Stimulated activated CD8-positive, alpha-beta memory T cell treated with anti-CD3 and anti-CD28 coated beads, Interleukin-7, amount 100 ng/mL, for 1 hour (primary cell): ENCODE results near the gene PRPF18.

Experiments
- DNase-seq, 2 donors: peaks; one replicate each; pipeline ENCODE4 v3.0.0-alpha.2; 2020; ENCODE audit warnings: low read depth in 2 of 2

PRPF18 gene

DNA sequence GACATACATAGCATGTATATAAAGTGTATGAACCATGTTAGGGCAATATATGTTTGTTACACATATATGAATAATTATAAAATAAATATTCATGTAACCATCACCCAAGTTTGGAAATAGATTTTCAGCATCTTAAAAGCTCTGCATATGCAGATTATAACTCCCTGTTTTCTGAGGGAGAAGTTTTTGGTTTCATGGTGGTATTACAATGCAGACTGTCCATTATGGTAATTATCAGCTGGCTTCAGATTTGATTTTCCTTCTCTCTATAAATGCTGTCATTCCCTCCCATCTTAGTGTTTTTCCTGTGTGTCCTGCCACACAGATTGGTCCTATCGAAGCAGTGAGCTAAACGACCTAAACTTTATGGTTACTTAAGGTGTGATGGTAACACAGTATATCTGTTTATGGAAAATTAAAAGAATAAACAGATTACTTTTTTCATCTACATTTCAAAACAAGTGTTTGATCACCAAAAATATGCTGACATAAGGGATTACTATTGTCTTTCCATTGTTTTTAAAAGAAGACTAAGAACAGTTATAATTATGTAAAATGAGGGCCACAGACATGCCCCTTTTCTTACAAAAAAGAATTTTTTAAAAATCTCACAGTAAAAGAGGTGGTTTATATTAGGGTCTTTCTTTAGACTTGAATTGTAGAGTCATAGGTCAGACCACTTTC, 17.7 kb downstream of the PRPF18 start:
- no peak for DNase-seq

GRCh38 chr10:13608246-13608853, 21.6 kb downstream of the PRPF18 start:
- no peak for DNase-seq

GRCh38 chr10:13612654-13613373, 26.0 kb downstream of the PRPF18 start:
- DNase-seq = no peak

- no peak for DNase-seq
These were observed 26.8 kb downstream of the PRPF18 start for GRCh38 chr10:13613519-13613918.

DNA sequence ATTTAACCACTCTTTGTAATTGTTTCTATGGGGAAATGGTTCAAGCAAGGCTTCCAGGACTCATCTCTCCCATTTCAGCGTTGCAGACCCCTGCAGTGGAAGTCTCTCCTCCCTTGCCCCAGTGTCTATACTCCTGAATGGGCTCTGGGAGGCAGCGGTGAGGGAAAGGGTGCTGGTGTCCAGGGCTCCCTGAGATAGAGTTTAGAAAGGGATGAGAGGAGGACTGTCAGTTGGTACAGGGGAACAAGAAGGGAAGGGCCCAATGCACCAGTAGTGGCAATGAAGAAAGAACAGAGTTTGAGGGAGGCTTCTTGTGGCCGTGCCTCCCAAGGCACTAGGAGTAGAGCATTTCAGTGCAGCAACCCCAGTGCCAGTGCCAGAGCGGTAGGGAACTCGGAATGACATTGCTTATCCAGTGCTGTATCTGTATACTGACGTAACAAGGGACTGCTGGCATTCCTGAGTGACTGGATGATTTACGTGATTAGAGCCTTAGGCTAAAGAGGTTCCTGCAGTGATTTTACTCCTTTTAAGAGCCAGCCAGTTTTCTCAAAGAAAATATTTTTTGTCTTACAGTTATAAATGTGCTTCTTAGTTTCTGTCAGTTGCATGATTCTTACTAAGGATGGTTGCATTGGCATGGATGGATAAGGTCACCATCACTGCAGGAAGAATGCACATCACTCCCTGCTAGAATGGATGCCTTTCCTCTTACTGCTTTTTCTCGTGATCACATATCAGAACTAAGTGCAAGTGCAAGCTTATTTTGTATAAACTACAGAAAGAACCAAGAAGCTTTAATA, 28.0 kb downstream of the PRPF18 start:
- no peak for DNase-seq

DNA sequence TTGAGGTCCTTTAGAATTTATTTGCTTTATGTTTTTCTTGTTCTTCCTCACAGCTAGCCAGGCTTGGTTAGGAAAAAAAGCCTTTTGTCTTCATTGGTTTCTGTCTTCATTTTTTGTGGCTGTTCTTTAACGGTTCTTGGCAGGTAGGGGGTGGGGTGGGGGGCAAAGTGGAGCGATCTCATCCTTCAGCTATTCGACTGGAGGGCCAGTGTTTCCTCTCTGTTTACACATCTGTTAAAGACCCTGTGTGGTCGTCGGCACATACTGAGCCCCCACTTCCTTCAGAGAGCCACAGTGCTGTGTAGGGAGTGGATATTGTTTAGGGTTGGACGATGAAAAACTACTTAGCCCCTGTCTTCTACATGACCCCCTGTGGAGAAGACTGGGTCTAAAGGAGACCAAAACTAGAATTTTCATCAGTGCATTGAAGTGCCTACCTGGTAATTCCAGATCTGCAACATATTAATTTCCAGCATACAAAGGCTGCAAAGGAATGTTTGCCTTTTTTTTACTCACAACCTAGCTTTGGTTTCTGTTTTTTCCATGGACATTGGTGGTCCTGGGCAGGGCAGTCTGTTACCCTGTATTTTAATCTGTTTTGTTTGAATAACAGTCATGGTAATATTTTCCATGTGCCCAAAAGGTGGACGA, 29.0 kb downstream of the PRPF18 start:
- no peak for DNase-seq

DNA sequence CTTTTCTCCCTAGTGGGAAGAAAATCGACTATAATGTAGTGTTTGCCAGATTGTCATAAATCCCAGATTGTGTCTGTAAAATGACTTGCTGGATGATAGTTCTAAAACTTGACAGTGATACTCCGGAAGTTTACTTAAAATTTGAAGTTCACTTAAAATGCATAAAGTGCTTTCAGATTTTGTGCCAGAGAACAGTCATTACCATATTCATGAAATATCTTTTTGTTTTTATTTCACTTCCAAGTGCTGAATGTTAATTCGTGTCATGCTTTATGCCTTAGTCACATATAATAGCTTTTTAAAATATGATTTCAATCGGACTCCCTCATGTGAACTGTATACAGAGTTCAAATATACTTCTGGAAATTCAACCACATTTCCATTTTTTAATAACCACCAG, 30.4 kb downstream of the PRPF18 start:
- no peak for DNase-seq

DNA sequence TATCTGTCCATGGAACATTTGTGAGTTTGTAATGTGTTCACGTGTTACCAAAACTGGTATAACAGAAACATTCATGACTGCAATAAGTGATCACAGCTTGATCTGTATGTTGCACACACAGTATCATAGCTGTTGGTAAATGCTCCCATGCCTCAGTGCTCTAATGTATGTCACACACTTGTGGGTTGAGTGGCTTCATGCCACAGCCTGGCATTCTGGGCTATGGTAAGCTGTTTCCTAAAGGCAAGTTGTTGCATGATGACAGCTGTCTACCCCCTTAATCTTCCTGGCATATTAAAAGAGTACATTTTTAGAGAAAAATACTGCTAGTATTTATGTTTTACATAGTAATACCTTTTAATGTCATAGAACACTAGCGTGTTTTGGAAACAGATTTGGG, 35.2 kb downstream of the PRPF18 start:
- DNase-seq = no peak

GRCh38 chr10:13624630-13625029, 37.9 kb downstream of the PRPF18 start:
- no peak for DNase-seq

DNA sequence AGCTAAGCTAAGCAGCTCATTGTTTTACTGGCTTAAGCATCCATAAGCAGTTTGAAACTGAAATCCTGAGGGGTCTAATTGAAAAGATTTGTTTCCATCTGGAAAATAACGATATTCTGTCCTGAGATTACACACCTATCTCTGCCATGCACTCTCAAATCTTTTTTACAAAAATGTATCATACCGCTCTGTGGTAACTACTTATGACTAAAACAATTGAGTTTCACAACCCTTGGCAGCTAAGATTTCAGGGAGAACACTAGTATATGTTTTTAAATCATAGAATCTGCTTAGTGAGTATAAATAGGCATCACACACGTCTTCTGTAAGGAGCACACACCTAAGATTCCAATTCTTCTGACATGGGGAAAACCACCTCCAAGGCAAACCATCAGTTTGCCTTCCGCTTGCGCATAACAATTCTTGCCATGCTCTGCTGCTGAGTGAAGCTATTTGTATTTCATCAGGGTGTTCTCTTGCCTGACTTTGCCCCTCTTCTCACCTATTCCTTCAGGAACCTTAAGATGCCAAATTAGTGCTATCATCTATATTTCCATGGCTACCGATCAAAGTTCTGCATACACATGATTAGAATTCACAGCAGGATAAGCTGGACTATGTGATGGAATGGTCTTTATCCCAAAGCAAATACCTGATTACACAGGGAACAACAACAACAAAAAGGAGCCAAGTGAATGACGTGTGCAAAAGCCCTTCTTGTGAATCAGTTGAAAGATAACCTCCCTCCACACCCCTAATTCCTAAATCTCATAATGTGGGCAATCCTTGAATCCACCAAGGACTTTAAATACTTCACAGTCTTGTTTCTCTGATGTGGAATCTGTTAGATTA, 40.9 kb downstream of the PRPF18 start:
- DNase-seq = no peak

DNA sequence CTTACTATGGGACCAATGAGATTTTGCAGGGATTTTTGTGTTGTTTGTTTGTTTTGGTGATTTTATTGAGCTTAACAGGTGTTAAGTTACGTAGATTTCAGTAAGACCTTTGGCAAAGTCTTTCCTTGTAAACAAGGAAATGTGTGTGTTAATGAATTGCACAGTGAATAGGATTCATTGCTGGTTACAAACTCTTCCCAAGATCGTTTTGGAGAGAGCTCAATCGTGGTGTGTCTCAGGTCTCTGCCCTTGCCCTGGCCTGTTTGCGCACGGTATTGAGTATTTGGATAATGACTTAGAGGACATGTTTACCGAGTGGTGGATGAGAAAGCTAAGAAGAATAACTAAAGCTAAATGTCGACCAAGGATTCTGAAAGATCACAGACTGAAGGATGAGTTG, 41.9 kb downstream of the PRPF18 start:
- no peak for DNase-seq

DNA sequence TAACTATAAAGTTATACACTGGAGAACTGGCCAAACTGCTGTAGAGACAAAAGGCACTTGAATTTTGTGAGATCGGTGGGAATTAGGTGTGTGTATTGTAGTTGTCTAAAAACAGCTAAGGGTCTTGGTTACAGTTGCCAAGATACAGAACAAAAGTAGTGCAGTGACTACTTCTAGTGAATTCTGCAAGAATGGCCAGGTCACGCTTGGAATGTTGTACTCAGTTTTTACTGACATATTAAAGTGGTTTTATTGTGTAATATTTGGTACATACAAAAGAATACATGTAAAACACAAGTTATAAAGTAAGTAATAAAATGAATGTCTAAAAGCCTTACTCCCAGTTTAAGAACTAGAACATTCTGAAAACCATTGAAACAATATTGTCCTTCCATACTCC, 42.4 kb downstream of the PRPF18 start:
- DNase-seq = no peak

DNA sequence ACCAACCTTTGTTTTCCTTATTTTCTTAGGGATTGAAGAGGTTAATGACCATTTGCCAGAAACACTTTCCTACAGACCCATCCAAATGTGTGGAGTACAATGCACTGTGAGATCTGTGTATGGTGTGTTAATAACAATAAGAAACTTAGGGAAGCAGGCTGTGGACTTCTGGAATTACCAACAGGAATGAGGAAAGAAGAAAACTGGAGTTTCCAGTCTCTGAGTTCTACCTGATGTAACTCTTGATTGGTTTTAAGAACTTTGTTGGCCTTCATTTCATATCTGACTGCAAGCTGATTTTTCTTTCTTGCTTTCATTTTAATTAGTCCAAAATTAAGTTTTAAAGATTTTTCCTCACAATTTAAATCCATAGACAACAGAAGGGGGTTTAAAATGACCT, 43.5 kb downstream of the PRPF18 start:
- no peak for DNase-seq

DNA sequence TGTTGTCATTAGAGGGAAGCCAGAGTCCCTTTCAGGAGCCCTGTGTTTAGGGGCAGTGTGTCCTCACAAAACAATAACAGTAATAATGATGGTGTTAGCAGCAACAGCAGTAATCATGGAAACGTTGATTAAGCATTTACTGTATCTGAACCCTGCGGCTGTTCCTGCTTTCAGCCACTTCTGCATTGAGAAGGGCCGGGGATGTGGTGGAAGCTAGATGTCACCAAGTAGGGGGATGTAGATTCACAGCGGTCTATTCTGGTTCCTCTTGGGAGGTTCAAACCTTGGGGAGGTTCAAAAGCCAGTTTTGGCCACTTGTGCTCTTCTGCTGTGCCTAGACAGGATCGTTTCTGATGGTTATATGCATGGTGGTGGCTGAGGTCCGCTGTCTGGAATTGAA, 44.8 kb downstream of the PRPF18 start:
- no peak for DNase-seq

GRCh38 chr10:13632440-13632839, 45.7 kb downstream of the PRPF18 start:
- no peak for DNase-seq

DNA sequence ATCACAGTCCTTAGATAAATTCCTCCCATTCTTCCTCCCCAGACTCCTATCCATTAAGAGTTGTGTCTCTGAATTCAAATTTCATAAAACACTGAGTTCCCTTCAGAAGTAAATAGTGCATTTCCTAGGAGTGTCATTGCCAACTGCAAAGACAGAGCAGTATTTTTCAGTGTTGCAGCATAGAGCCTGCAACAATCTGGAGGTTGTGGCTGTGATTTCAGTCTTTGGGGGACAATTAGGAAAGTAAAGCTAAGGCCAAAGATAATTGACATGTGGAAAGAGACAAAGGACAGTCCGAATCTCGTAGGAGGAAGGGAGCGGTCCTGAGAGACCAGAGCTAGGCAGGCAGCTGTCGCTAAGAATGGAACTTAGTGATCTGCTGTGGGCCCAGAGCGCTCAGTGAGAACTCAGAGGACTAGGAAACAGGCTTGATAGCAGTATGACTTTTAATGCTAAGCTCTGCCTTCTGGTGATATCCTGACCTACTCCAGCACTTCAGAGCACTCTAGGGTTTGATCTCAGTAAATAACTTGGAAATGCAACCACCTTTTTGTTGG, 46.2 kb downstream of the PRPF18 start:
- DNase-seq = no peak

DNA sequence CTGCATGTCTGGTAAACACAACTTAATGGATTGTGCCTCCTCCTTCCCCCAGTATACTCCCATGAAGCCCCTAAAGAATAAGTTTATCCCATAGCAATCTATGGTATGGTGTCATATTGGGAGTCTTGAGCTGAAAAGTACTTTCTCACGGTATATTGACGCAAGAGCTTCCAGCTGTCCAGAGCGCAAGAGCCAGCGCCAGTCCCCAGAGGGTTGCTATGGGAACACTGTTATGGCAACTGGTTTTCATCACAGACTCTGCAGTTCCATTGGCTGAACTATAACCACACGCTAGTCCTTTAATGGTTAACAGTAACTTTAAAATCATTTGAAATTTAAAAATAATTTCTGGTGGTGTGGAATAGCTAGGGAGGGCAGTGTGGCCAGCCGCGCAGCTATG, 46.9 kb downstream of the PRPF18 start:
- no peak for DNase-seq

GRCh38 chr10:13634207-13634606, 47.4 kb downstream of the PRPF18 start:
- DNase-seq = no peak

DNA sequence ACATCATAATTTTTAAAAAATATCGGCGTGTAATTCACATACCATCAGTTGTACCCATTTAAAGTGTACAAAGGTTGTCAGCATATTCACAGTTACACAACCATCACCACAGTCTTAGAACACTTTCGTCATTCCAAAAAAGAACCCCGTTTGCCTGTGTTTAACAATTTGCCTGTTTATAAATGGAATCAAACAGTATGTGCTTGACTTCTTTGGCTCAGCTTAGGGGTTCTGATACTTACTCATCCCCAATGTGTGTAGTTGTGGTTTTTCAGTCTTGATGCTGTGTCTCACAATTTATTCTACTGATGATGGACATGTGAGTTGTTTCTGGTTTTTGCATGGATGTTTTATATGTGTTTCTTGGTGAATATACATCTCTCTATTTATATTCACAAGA, 50.0 kb downstream of the PRPF18 start:
- DNase-seq = no peak

GRCh38 chr10:13637303-13637856, 50.6 kb downstream of the PRPF18 start:
- DNase-seq = no peak
